H9 (cell line): ENCODE results near the gene TOP1. TPM values are rescaled to one million over a fixed set of nuclear protein-coding genes. Genes with fewer than 3 reads are reported as not detected.
A peak's percentile ranks its signal among the peaks of the same experiment; 100 is the strongest.

Experiments used
- DNase-seq: peaks from one replicate; pipeline ENCODE4 v3.0.0-alpha.2; 2017
- H2AFZ ChIP-seq: one replicate; pipeline ENCODE4 v1.6.1; 2013; ENCODE audit warnings: mild to moderate bottlenecking, low read length, control low read depth, moderate library complexity
- H2AK5ac ChIP-seq: 2 replicates; pipeline ENCODE4 v1.6.1; 2013; ENCODE audit warnings: low read length, control low read depth, mixed read lengths; ENCODE audit not compliant: insufficient read length
- H2BK120ac ChIP-seq: one replicate; pipeline ENCODE4 v1.6.1; 2013; ENCODE audit warnings: low read depth, mild to moderate bottlenecking, low read length, control low read depth, inconsistent platforms; ENCODE audit not compliant: poor library complexity, severe bottlenecking
- H2BK12ac ChIP-seq: 2 replicates; pipeline ENCODE4 v1.6.1; 2013; ENCODE audit warnings: low read length, control low read depth, mixed read lengths, low read depth; ENCODE audit not compliant: insufficient read length
- H2BK15ac ChIP-seq: 2 replicates; pipeline ENCODE4 v1.6.1; 2013; ENCODE audit warnings: low read depth, low read length, control low read depth
- H2BK20ac ChIP-seq: one replicate; pipeline ENCODE4 v1.6.1; 2013; ENCODE audit warnings: low read depth, mild to moderate bottlenecking, low read length, control low read depth, inconsistent platforms; ENCODE audit not compliant: poor library complexity, severe bottlenecking
- H2BK5ac ChIP-seq: 2 replicates; pipeline ENCODE4 v1.6.1; 2013; ENCODE audit warnings: low read length, control low read depth, mixed read lengths; ENCODE audit not compliant: insufficient read length
- H3K14ac ChIP-seq: 2 replicates; pipeline ENCODE4 v1.6.1; 2013; ENCODE audit warnings: low read length, control low read depth; ENCODE audit not compliant: insufficient read depth
- H3K18ac ChIP-seq: 2 replicates; pipeline ENCODE4 v1.6.1; 2013; ENCODE audit warnings: low read depth, mild to moderate bottlenecking, mixed read lengths, low read length, control low read depth; ENCODE audit not compliant: insufficient read length
- H3K23ac ChIP-seq: 2 replicates; pipeline ENCODE4 v1.6.1; 2013; ENCODE audit warnings: low read length, control low read depth, mixed read lengths, low read depth; ENCODE audit not compliant: insufficient read length
- H3K23me2 ChIP-seq: 2 replicates; pipeline ENCODE4 v1.6.1; 2013; ENCODE audit warnings: low read depth, mild to moderate bottlenecking, mixed read lengths, low read length, control low read depth; ENCODE audit not compliant: insufficient read length, poor library complexity, severe bottlenecking
- H3K27ac ChIP-seq: 2 replicates; pipeline ENCODE4 v1.5.1; 2013; ENCODE audit warnings: low read length, control low read depth, mixed read lengths, low read depth; ENCODE audit not compliant: insufficient read length
- H3K27me3 ChIP-seq: 2 replicates; pipeline ENCODE4 v1.6.1; 2013; ENCODE audit warnings: low read length, control low read depth, inconsistent platforms; ENCODE audit not compliant: insufficient read depth
- H3K4ac ChIP-seq: 2 replicates; pipeline ENCODE4 v1.6.1; 2013; ENCODE audit warnings: low read depth, mild to moderate bottlenecking, control low read depth, inconsistent platforms, low read length, moderate library complexity
- H3K4me1 ChIP-seq: 2 replicates; pipeline ENCODE4 v1.6.1; 2013; ENCODE audit warnings: low read length, control low read depth, inconsistent platforms; ENCODE audit not compliant: insufficient read depth
- H3K4me2 ChIP-seq: 2 replicates; pipeline ENCODE4 v1.6.1; 2013; ENCODE audit warnings: low read length, control low read depth, mixed read lengths; ENCODE audit not compliant: insufficient read length, insufficient read depth
- H3K56ac ChIP-seq: 2 replicates; pipeline ENCODE4 v1.6.1; 2013; ENCODE audit warnings: low read depth, mild to moderate bottlenecking, mixed read lengths, low read length, control low read depth; ENCODE audit not compliant: insufficient read length
- H3K79me1 ChIP-seq: 2 replicates; pipeline ENCODE4 v1.6.1; 2013; ENCODE audit warnings: low read depth, mild to moderate bottlenecking, moderate library complexity, low read length, control low read depth, inconsistent platforms; ENCODE audit not compliant: insufficient read depth, poor library complexity, severe bottlenecking
- H3K79me2 ChIP-seq: 2 replicates; pipeline ENCODE4 v1.6.1; 2013; ENCODE audit warnings: low read length, control low read depth, inconsistent platforms; ENCODE audit not compliant: insufficient read depth
- H3K9ac ChIP-seq: 2 replicates; pipeline ENCODE4 v1.6.1; 2013; ENCODE audit warnings: low read length, control low read depth, mixed read lengths; ENCODE audit not compliant: insufficient read length; ENCODE audit errors: extremely low read depth
- H3K9me3 ChIP-seq: one replicate; pipeline ENCODE4 v1.6.1; 2013; ENCODE audit warnings: low read depth, low read length, inconsistent platforms; ENCODE audit not compliant: control insufficient read depth
- H3T11ph ChIP-seq: one replicate; pipeline ENCODE4 v1.6.1; 2013; ENCODE audit warnings: mild to moderate bottlenecking, low read length, control low read depth, inconsistent platforms
- H4K20me1 ChIP-seq: one replicate; pipeline ENCODE4 v1.6.1; 2013; ENCODE audit not compliant: control insufficient read depth, insufficient read length, insufficient read depth
- H4K5ac ChIP-seq: 2 replicates; pipeline ENCODE4 v1.6.1; 2013; ENCODE audit warnings: low read depth, mild to moderate bottlenecking, mixed read lengths, low read length, control low read depth; ENCODE audit not compliant: insufficient read length
- H4K8ac ChIP-seq: replicated peaks from 2 replicates; pipeline ENCODE4 v1.6.1; 2013; ENCODE audit warnings: low read length, control low read depth, mixed read lengths, low read depth; ENCODE audit not compliant: insufficient read length
- H4K91ac ChIP-seq: 2 replicates; pipeline ENCODE4 v1.6.1; 2013; ENCODE audit warnings: low read depth, mild to moderate bottlenecking, moderate library complexity, mixed read lengths, low read length, control low read depth; ENCODE audit not compliant: insufficient read length
- H3K27ac Mint-ChIP-seq, 3 experiments: 2 replicates in 2 of 3; 3 replicates in 1 of 3; pipeline ENCODE4 v1.8.0; 2020 to 2021; ENCODE audit warnings: mixed read lengths in 3 of 3, mild to moderate bottlenecking in 1 of 3, moderate library complexity in 1 of 3
- H3K27me3 Mint-ChIP-seq: 2 replicates; pipeline ENCODE4 v1.8.0; 2021; ENCODE audit warnings: low read depth, mild to moderate bottlenecking, moderate library complexity, mixed read lengths
- H3K36me3 Mint-ChIP-seq, 3 experiments: 2 replicates in 2 of 3; 3 replicates in 1 of 3; pipeline ENCODE4 v1.8.0; 2020 to 2021; ENCODE audit warnings: low read depth in 3 of 3, mixed read lengths in 3 of 3; ENCODE audit not compliant: insufficient read depth in 1 of 3
- H3K4me1 Mint-ChIP-seq, 2 experiments: 2 replicates each; pipeline ENCODE4 v1.8.0; 2020; ENCODE audit warnings: mixed read lengths in 2 of 2
- H3K4me3 Mint-ChIP-seq, 2 experiments: 2 replicates in 1 of 2; 3 replicates in 1 of 2; pipeline ENCODE4 v1.8.0; 2020 to 2021; ENCODE audit warnings: mild to moderate bottlenecking in 2 of 2, mixed read lengths in 2 of 2, moderate library complexity in 1 of 2
- H3K9me3 Mint-ChIP-seq, 2 experiments: 2 replicates in 1 of 2; 3 replicates in 1 of 2; pipeline ENCODE4 v1.8.0; 2020; ENCODE audit warnings: mild to moderate bottlenecking in 2 of 2, mixed read lengths in 2 of 2, moderate library complexity in 1 of 2
- WGBS: extraction: QIAGEN DNeasy Blood & Tissue Kit; methylation state at CpG from one replicate; pipeline ENCODE4 v1.1.7; 2013; ENCODE audit warnings: missing lambda C conversion rate, low lambda C conversion rate, mixed read lengths; ENCODE audit not compliant: insufficient read length; ENCODE audit errors: extremely low coverage; 5-methylcytosine and 5-hydroxymethylcytosine counted together
- total RNA-seq: library from RNA; stranded (reverse); gene quantifications from 2 replicates; pipeline ENCODE4 v1.2.1, GENCODE V29; 2021
- TF ChIP-seq, protein P1 (sequence below): fragments of 200-600 bp; sonication (generic); conservative IDR thresholded peaks from 3 replicates; pipeline ENCODE4 v1.8.0; 2021; ENCODE audit warnings: antibody characterized with exemption, mild to moderate bottlenecking

TOP1 gene
- total RNA-seq, 1 experiment from 2014 or later = 96.4 TPM

DNA sequence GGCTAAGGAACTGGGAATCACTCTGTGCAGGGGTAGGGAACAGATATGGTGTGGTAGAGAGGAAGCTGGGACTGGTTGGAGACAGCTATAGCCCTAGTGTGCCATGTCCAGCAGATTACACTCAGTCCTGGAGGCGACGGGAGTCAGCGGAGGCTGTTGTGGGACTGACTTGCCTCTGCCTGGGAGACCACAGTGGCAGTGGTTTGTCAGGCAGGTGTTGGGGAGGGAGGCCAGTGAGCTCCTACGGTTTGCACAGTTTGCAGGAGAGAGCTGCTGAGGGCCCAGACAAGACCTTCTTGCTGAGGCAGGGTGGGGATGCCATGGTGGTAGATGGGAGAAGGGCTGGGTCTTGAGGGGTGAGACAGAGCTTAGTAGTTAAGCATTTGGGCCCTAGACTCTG lies 113.6 kb downstream of the TOP1 start:
- Histone ChIP-seq H3K9ac (no peak overlapping the region), H3K4me1 (peaks cover 16% of the 10 kb centered on the region; the same call in 1 of the 2 replicates), H4K91ac (no peak overlapping the region), H3K9me3 (no peaks in the 10 kb centered on the region), H3K14ac (no peak overlapping the region), H3K18ac (no peak overlapping the region), H2AK5ac (no peak overlapping the region), H3T11ph (no peak overlapping the region), H2BK120ac (no peak overlapping the region), H3K27me3 (no peaks in the 10 kb centered on the region), H4K5ac (no peak overlapping the region), H2BK20ac (no peak overlapping the region), H3K4ac (no peak overlapping the region), H3K4me2 (no peak overlapping the region), H2BK5ac (no peak overlapping the region), H3K79me2 (peaks cover 88% of the 10 kb centered on the region), H3K27ac (no peak overlapping the region), H4K8ac (no peak overlapping the region), H3K79me1 (peaks cover 4% of the 10 kb centered on the region), H3K23me2 (peaks cover 13% of the 10 kb centered on the region), H3K23ac (no peak overlapping the region), H2BK15ac (no peak overlapping the region), H2AFZ (no peak overlapping the region), H3K56ac (no peak overlapping the region), H2BK12ac (no peak overlapping the region), H4K20me1 (no peaks in the 10 kb centered on the region)
- H3K27ac Mint-ChIP-seq = peak overlapping the region; percentile 23 to 88 (median 85); a peak in 5 of 7 replicates
- peaks cover 54 to 69% of the 10 kb centered on the region in 2 experiments for H3K4me1 Mint-ChIP-seq
- no peaks in the 10 kb centered on the region for H3K27me3 Mint-ChIP-seq
- no peaks in the 10 kb centered on the region for H3K9me3 Mint-ChIP-seq
- TF ChIP-seq, protein P1, sequence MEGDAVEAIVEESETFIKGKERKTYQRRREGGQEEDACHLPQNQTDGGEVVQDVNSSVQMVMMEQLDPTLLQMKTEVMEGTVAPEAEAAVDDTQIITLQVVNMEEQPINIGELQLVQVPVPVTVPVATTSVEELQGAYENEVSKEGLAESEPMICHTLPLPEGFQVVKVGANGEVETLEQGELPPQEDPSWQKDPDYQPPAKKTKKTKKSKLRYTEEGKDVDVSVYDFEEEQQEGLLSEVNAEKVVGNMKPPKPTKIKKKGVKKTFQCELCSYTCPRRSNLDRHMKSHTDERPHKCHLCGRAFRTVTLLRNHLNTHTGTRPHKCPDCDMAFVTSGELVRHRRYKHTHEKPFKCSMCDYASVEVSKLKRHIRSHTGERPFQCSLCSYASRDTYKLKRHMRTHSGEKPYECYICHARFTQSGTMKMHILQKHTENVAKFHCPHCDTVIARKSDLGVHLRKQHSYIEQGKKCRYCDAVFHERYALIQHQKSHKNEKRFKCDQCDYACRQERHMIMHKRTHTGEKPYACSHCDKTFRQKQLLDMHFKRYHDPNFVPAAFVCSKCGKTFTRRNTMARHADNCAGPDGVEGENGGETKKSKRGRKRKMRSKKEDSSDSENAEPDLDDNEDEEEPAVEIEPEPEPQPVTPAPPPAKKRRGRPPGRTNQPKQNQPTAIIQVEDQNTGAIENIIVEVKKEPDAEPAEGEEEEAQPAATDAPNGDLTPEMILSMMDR = no peak
- peaks cover 8 to 31% (median 13%) of the 10 kb centered on the region in 3 experiments for H3K36me3 Mint-ChIP-seq
- DNase-seq = no peak
- H3K4me3 Mint-ChIP-seq = no peak overlapping the region
- WGBS = no CpG with 5 or more reads among the region's 4 CpGs
